SK-N-SH treated with all-trans-retinoic acid at 6 μM for 48 hours (cell line): ENCODE results near the gene SORCS1.

Experiments
- ARNTL ChIP-seq: fragments of 450-650 bp; formaldehyde crosslinking; IDR thresholded peaks from 2 replicates; pipeline ENCODE4 v1.5.0; 2020; ENCODE audit warnings: low read depth, mild to moderate bottlenecking, moderate library complexity, borderline replicate concordance
- ESRRG ChIP-seq: fragments of 250-450 bp; sonication (Bioruptor Pico); IDR thresholded peaks from 2 replicates; pipeline ENCODE4 v1.6.1; 2021; ENCODE audit warnings: mild to moderate bottlenecking
- RARB ChIP-seq: fragments of 250-450 bp; sonication (Bioruptor Pico); IDR thresholded peaks from 2 replicates; pipeline ENCODE4 v1.8.0; 2021; ENCODE audit warnings: mild to moderate bottlenecking, moderate library complexity
- TCF4 ChIP-seq: fragments of 250-450 bp; sonication (Bioruptor Pico); IDR thresholded peaks from 2 replicates; pipeline ENCODE4 v1.8.0; 2021; ENCODE audit warnings: mild to moderate bottlenecking, moderate library complexity, borderline replicate concordance
- TOX ChIP-seq: fragments of 250-450 bp; sonication (Bioruptor Pico); IDR thresholded peaks from 2 replicates; pipeline ENCODE4 v1.8.0; 2021; ENCODE audit warnings: mild to moderate bottlenecking, moderate library complexity, borderline replicate concordance
- ZFP3 ChIP-seq: fragments of 250-450 bp; sonication (Bioruptor Pico); IDR thresholded peaks from 2 replicates; pipeline ENCODE4 v1.5.0; 2020; ENCODE audit warnings: mild to moderate bottlenecking, moderate library complexity
- ZFP30 ChIP-seq: fragments of 450-650 bp; formaldehyde crosslinking; IDR thresholded peaks from 2 replicates; pipeline ENCODE4 v1.5.0; 2022; ENCODE audit warnings: mild to moderate bottlenecking, moderate library complexity
- ZNF565 ChIP-seq: fragments of 450-650 bp; formaldehyde crosslinking; conservative IDR thresholded peaks from 2 replicates; pipeline ENCODE4 v1.5.0; 2020; ENCODE audit warnings: low read depth, mild to moderate bottlenecking, moderate library complexity
- ZNF70 ChIP-seq: fragments of 450-650 bp; formaldehyde crosslinking; IDR thresholded peaks from 2 replicates; pipeline ENCODE4 v1.5.0; 2020; ENCODE audit warnings: mild to moderate bottlenecking, moderate library complexity
- TF ChIP-seq, protein P1 (sequence below): fragments of 250-450 bp; sonication (Bioruptor Pico); IDR thresholded peaks from 2 replicates; pipeline ENCODE4 v1.8.0; 2021; ENCODE audit warnings: low read depth, mild to moderate bottlenecking, moderate library complexity, borderline replicate concordance

DNA sequence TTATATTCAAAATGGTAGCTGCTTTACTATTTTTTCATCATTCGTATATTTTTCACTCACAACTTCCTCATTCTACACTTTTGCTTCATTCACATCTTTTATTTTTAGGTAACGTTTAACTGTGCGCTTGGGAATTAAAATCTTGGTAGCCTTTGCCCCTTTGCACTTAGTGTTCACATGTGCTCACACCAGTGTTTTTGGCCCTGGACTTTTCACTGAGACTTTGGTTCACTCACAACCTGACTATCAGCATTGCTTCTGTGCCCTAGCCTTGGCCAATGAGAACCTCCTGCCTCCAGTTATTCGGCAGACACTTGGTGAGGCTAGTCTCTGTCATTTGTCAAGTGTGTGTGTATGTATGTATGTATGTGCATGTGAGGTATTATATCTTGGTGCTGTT lies 596.9 kb downstream of the SORCS1 start:
- TF ChIP-seq RARB (CRISPR knock-in tag) (no peak), ARNTL (CRISPR knock-in tag) (no peak), ZFP30 (CRISPR knock-in tag) (no peak), TCF4 (CRISPR knock-in tag) (no peak), ZNF565 (no peak), ZFP3 (no peak), ESRRG (CRISPR knock-in tag) (no peak), ZNF70 (CRISPR knock-in tag) (no peak), TOX (CRISPR knock-in tag) (no peak)
- TF ChIP-seq, protein P1, sequence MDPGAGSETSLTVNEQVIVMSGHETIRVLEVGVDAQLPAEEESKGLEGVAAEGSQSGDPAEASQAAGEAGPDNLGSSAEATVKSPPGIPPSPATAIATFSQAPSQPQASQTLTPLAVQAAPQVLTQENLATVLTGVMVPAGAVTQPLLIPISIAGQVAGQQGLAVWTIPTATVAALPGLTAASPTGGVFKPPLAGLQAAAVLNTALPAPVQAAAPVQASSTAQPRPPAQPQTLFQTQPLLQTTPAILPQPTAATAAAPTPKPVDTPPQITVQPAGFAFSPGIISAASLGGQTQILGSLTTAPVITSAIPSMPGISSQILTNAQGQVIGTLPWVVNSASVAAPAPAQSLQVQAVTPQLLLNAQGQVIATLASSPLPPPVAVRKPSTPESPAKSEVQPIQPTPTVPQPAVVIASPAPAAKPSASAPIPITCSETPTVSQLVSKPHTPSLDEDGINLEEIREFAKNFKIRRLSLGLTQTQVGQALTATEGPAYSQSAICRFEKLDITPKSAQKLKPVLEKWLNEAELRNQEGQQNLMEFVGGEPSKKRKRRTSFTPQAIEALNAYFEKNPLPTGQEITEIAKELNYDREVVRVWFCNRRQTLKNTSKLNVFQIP (CRISPR knock-in tag): no peak
